SK-N-DZ (cell line): ENCODE measurements around the gene FAM90A1.
"Not testable (repeated sequence)": the region's sequence is repeated elsewhere in the genome, so short reads cannot be mapped to it uniquely, and the experiment has no call there.

Experiments used
- DNase-seq: peaks from one replicate; pipeline ENCODE4 v3.0.0-alpha.2; 2015; ENCODE audit warnings: low spot score

FAM90A1 gene

GRCh38 chr12:8172911-8173310 is 54.5 kb downstream of the FAM90A1 start:
- DNase-seq = not testable (repeated sequence)
